SK-N-MC (cell line): ENCODE data around the gene RIMBP2.

Experiments used
- EZH2 ChIP-seq: fragments of 200-600 bp; sonication (generic); IDR thresholded peaks from one replicate; pipeline ENCODE4 v1.6.1; 2017; ENCODE audit warnings: antibody characterized with exemption
- POLR2AphosphoS5 ChIP-seq: IDR thresholded peaks from 2 replicates; pipeline ENCODE4 v1.6.1; 2012; ENCODE audit warnings: mild to moderate bottlenecking, low read depth, low read length, borderline replicate concordance

DNA sequence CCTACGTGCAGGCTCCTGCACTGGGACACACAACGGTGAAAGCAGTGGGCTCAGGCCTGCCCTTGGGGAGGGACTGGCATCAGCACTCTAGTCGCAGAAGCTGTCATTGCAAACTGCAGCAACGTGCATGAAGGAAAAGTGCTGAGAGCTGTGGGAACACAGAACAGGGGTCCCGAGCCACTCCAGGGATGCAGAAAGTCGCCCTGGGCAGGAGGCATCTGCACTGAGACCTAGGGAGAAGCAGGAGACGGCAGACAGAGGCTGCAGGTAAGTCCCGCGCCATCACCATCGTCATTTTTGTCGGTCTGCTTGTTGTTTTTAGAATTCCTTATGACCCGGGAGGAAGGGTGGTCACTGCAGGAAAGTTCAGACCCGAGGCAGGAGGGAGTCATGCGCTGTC is 21.6 kb upstream of the RIMBP2 start:
- no peak for TF ChIP-seq EZH2
- no peak for TF ChIP-seq POLR2AphosphoS5
